NCI-H2227 treated with DMSO at 0.1 percent for 48 hours (cell line): ENCODE data around the gene LIPH.
"Not testable (repeated sequence)": the region's sequence is repeated elsewhere in the genome, so short reads cannot be mapped to it uniquely, and the experiment has no call there.

Source experiments
- DNase-seq: peaks from one replicate; lab custom pipeline; 2025; lab: John Stamatoyannopoulos, UW

Gene LIPH

GRCh38 chr3:185486394-185486793 lies 66.0 kb downstream of the LIPH start:
- DNase-seq = no peak

- DNase-seq = no peak
These were observed 68.1 kb downstream of the LIPH start for GRCh38 chr3:185484296-185484695.

- no peak for DNase-seq
These were observed 72.9 kb downstream of the LIPH start for GRCh38 chr3:185479373-185479945.

GRCh38 chr3:185477316-185477715 lies 75.1 kb downstream of the LIPH start:
- DNase-seq = no peak

GRCh38 chr3:185474922-185475321 lies 77.5 kb downstream of the LIPH start:
- not testable (repeated sequence) for DNase-seq

GRCh38 chr3:185473290-185473815 lies 79.0 kb downstream of the LIPH start:
- DNase-seq = no peak

- no peak for DNase-seq
These were observed 82.1 kb downstream of the LIPH start for GRCh38 chr3:185470323-185470722.

- DNase-seq = no peak
These were observed 82.8 kb downstream of the LIPH start for GRCh38 chr3:185469542-185469941.

GRCh38 chr3:185466123-185466522 lies 86.3 kb downstream of the LIPH start:
- not testable (repeated sequence) for DNase-seq

- no peak for DNase-seq
These were observed 86.9 kb downstream of the LIPH start for GRCh38 chr3:185465471-185465870.

- no peak for DNase-seq
These were observed 91.6 kb downstream of the LIPH start for GRCh38 chr3:185460719-185461350.

- no peak for DNase-seq
These were observed 92.1 kb downstream of the LIPH start for GRCh38 chr3:185460309-185460708.

GRCh38 chr3:185457376-185457775 lies 95.0 kb downstream of the LIPH start:
- no peak for DNase-seq
